PC-3 (cell line): ENCODE data around the gene SETMAR. TPM values are rescaled to one million over a fixed set of nuclear protein-coding genes. Genes with fewer than 3 reads are reported as not detected.
"Not testable (repeated sequence)": the region's sequence is repeated elsewhere in the genome, so short reads cannot be mapped to it uniquely, and the experiment has no call there.

ENCODE experiments used
- ATAC-seq: fragments of 200-7000 bp; cut with Tn5 transposase; 2 replicates; pipeline ENCODE4 v1.9.1; 2020; ENCODE audit warnings: mild to moderate bottlenecking, moderate library complexity
- BruUV-seq: library from RNA; stranded (reverse); fragments of 400-500 nt; replicated peaks from 2 replicates; lab custom pipeline; 2021; lab: Mats Ljungman, UMichigan
- CTCF ChIA-PET: fragments of 300-600 bp; sonication (Branson Sonifier 250); formaldehyde crosslinking; loops from one replicate; lab custom pipeline; 2022; ENCODE audit warnings: antibody characterized with exemption; lab: Charles Lee
- POLR2A ChIA-PET: fragments of 300-600 bp; sonication (Branson Sonifier 250); formaldehyde crosslinking; loops from one replicate; lab custom pipeline; 2022; ENCODE audit warnings: antibody characterized with exemption; ENCODE audit not compliant: unreplicated experiment; lab: Charles Lee
- DNase-seq: peaks from one replicate; pipeline ENCODE4 v3.0.0-alpha.2; 2015
- H2AFZ ChIP-seq: fragments of 300-600 bp; sonication (generic); 2 replicates; pipeline ENCODE4 v1.6.0; 2016; ENCODE audit warnings: antibody characterized with exemption, low read length
- H3F3A ChIP-seq: fragments of 300-600 bp; sonication (generic); one replicate; pipeline ENCODE4 v1.6.0; 2017; ENCODE audit warnings: antibody characterized with exemption, low read length, control low read depth, mild to moderate bottlenecking; ENCODE audit not compliant: unreplicated experiment
- H3K27ac ChIP-seq: fragments of 300-600 bp; sonication (generic); 2 replicates; pipeline ENCODE4 v1.5.1; 2016; ENCODE audit warnings: mild to moderate bottlenecking, low read length
- H3K27me3 ChIP-seq: fragments of 300-600 bp; sonication (generic); 2 replicates; pipeline ENCODE4 v1.6.1; 2016; ENCODE audit warnings: low read length, mixed read lengths
- H3K36me3 ChIP-seq: fragments of 300-600 bp; sonication (generic); 2 replicates; pipeline ENCODE4 v1.6.1; 2016; ENCODE audit warnings: low read depth, mixed run types, low read length, mixed read lengths
- H3K4me1 ChIP-seq: fragments of 300-600 bp; sonication (generic); 2 replicates; pipeline ENCODE4 v1.5.1; 2016; ENCODE audit warnings: low read length; ENCODE audit not compliant: insufficient read depth
- H3K4me2 ChIP-seq: fragments of 300-600 bp; sonication (generic); 2 replicates; pipeline ENCODE4 v1.6.0; 2016; ENCODE audit warnings: low read length
- H3K4me3 ChIP-seq: fragments of 300-600 bp; sonication (generic); 2 replicates; pipeline ENCODE4 v1.5.1; 2016; ENCODE audit warnings: mild to moderate bottlenecking, low read length, mixed read lengths
- H3K79me2 ChIP-seq: fragments of 300-600 bp; sonication (generic); 2 replicates; pipeline ENCODE4 v1.6.1; 2017; ENCODE audit warnings: low read length, mixed read lengths
- H3K9ac ChIP-seq: fragments of 300-600 bp; sonication (generic); 2 replicates; pipeline ENCODE4 v1.6.0; 2016; ENCODE audit warnings: mild to moderate bottlenecking, low read length
- H3K9me2 ChIP-seq: fragments of 300-600 bp; sonication (generic); replicated peaks from 2 replicates; pipeline ENCODE4 v1.6.1; 2016; ENCODE audit warnings: mixed run types, low read length, mixed read lengths
- H3K9me3 ChIP-seq: fragments of 300-600 bp; sonication (generic); 2 replicates; pipeline ENCODE4 v1.6.1; 2016; ENCODE audit warnings: low read length, mixed read lengths
- H4K20me1 ChIP-seq: fragments of 300-600 bp; sonication (generic); 2 replicates; pipeline ENCODE4 v1.6.1; 2016; ENCODE audit warnings: low read length, mixed read lengths
- CTCF ChIP-seq: fragments of 300-600 bp; sonication (generic); conservative IDR thresholded peaks from 2 replicates; pipeline ENCODE4 v1.5.1; 2017; ENCODE audit warnings: antibody characterized with exemption, low read depth, mild to moderate bottlenecking, low read length
- EZH2 ChIP-seq: fragments of 300-600 bp; sonication (generic); IDR thresholded peaks from one replicate; pipeline ENCODE4 v1.6.1; 2017; ENCODE audit warnings: antibody characterized with exemption, mild to moderate bottlenecking, low read length; ENCODE audit not compliant: unreplicated experiment
- EZH2phosphoT487 ChIP-seq: fragments of 300-600 bp; sonication (generic); IDR thresholded peaks from 2 replicates; pipeline ENCODE4 v1.6.1; 2018; ENCODE audit warnings: mild to moderate bottlenecking, antibody characterized with exemption, low read length, borderline replicate concordance
- intact Hi-C: fragments of 100-400 bp; cut with micrococcal nuclease; formaldehyde crosslinking; loops from 2 replicates; pipeline ENCODE4 v1.9.0; 2023
- total RNA-seq: library from RNA; depleted of rRNA; stranded (reverse); fragments of >200 nt; gene quantifications from 2 replicates; pipeline ENCODE4 v1.2.3, GENCODE V29; 2014

Gene SETMAR
- total RNA-seq, 1 experiment from 2014 or later = 17.5 TPM

- Histone ChIP-seq H3K4me2 (no peak overlapping the region), H3K9ac (no peak overlapping the region), H2AFZ (no peak overlapping the region), H3K36me3 (no peaks in the 10 kb centered on the region), H3K27me3 (0 out of 2 replicates have a peak, but pooled peaks cover 3% of the 10 kb centered on the region), H3K4me1 (no peaks in the 10 kb centered on the region), H3K9me2 (no peaks in the 10 kb centered on the region), H3K9me3 (no peaks in the 10 kb centered on the region), H3K79me2 (no peaks in the 10 kb centered on the region), H3K27ac (no peak overlapping the region), H3F3A (no peaks in the 10 kb centered on the region), H4K20me1 (no peaks in the 10 kb centered on the region), H3K4me3 (no peak overlapping the region)
- no TSS peak for BruUV-seq
- no peak for ATAC-seq
- TF ChIP-seq EZH2 (no peak), EZH2phosphoT487 (no peak), CTCF (no peak)
- DNase-seq = no peak
- intact Hi-C loops = loop anchor here (10.0 kb wide), 1 partner anchor 1170 kb away; the partner anchor contains the start of gene TRNT1
- POLR2A ChIA-PET = no interaction called here
- CTCF ChIA-PET = no interaction called here
Observed at GRCh38 chr3:4294616-4295327, 8.4 kb upstream of the SETMAR start.

- CTCF ChIA-PET = interaction anchor here (1.0 kb wide), 1 partner anchor 1096 kb away, joined by 13 read pairs; no protein-coding TSS in a partner anchor
- DNase-seq, ATAC-seq, H3K4me2 ChIP-seq, H3K9me2 ChIP-seq, H4K20me1 ChIP-seq, BruUV-seq, POLR2A ChIA-PET, H3K79me2 ChIP-seq, H3F3A ChIP-seq, H3K27ac ChIP-seq, H3K36me3 ChIP-seq, H3K9ac ChIP-seq, H3K27me3 ChIP-seq, H2AFZ ChIP-seq, H3K9me3 ChIP-seq, H3K4me3 ChIP-seq, H3K4me1 ChIP-seq: not testable (repeated sequence)
- intact Hi-C loops = loop anchor here (10.0 kb wide), 1 partner anchor 1172 kb away; the partner anchor contains the start of gene TRNT1
Observed at GRCh38 chr3:4296454-4296853, 6.7 kb upstream of the SETMAR start.

- no peak overlapping the region for H2AFZ ChIP-seq
- no TSS peak for BruUV-seq
- TF ChIP-seq EZH2 (no peak), CTCF (no peak), EZH2phosphoT487 (no peak)
- no peaks in the 10 kb centered on the region for H3K4me1 ChIP-seq
- intact Hi-C loops = loop anchor here (10.0 kb wide), 1 partner anchor 1173 kb away; the partner anchor contains the start of gene TRNT1
- no peaks in the 10 kb centered on the region for H3K79me2 ChIP-seq
- no peak for DNase-seq
- no peak overlapping the region for H3K4me2 ChIP-seq
- H3K4me3 ChIP-seq = no peak overlapping the region
- ChIA-PET CTCF (no interaction called here), POLR2A (no interaction called here)
- H3K9me3 ChIP-seq = no peaks in the 10 kb centered on the region
- H4K20me1 ChIP-seq = no peaks in the 10 kb centered on the region
- no peaks in the 10 kb centered on the region for H3K9me2 ChIP-seq
- no peak overlapping the region for H3K9ac ChIP-seq
- no peak overlapping the region for H3K27ac ChIP-seq
- H3F3A ChIP-seq = no peaks in the 10 kb centered on the region
- H3K36me3 ChIP-seq = no peaks in the 10 kb centered on the region
- no peak for ATAC-seq
- H3K27me3 ChIP-seq = 0 out of 2 replicates have a peak, but pooled peaks cover 3% of the 10 kb centered on the region
Observed at GRCh38 chr3:4297486-4297885, 5.7 kb upstream of the SETMAR start.
